Fibroblast of lung (primary cell): ENCODE measurements around the gene ITPR2. TPM values are rescaled to one million over a fixed set of nuclear protein-coding genes. Genes with fewer than 3 reads are reported as not detected.

ENCODE experiments used
- DNase-seq, 2 donors: peaks; one replicate each; pipeline versions ENCODE4 v3.0.0 to v3.0.0-alpha.2; 2010; ENCODE audit warnings: low read depth in 2 of 2
- H2AFZ ChIP-seq: 2 replicates; pipeline ENCODE4 v1.5.1; 2012; ENCODE audit warnings: low read length, control low read depth, inconsistent platforms
- H3K27ac ChIP-seq: 2 replicates; pipeline ENCODE4 v1.5.1; 2011; ENCODE audit warnings: low read length, control low read depth; ENCODE audit not compliant: insufficient read depth
- H3K27me3 ChIP-seq: 2 replicates; pipeline ENCODE4 v1.5.1; 2011; ENCODE audit warnings: mild to moderate bottlenecking, low read length; ENCODE audit not compliant: control insufficient read depth, insufficient read depth
- H3K36me3 ChIP-seq: 2 replicates; pipeline ENCODE4 v1.5.1; 2011; ENCODE audit warnings: low read length; ENCODE audit not compliant: control insufficient read depth, insufficient read depth
- H3K4me1 ChIP-seq: 2 replicates; pipeline ENCODE4 v1.5.1; 2011; ENCODE audit warnings: low read length; ENCODE audit not compliant: control insufficient read depth, insufficient read depth; ENCODE audit errors: extremely low read depth
- H3K4me2 ChIP-seq: 2 replicates; pipeline ENCODE4 v1.5.1; 2011; ENCODE audit warnings: low read length, control low read depth; ENCODE audit not compliant: insufficient read depth; ENCODE audit errors: extremely low read depth
- H3K4me3 ChIP-seq, 4 experiments: fragments of 200-600 bp in 1 of 4; sonication (generic) in 1 of 4; replicated peaks in 1 of 4; 2 replicates each; pipeline ENCODE4 v1.5.1; 2011 to 2016; ENCODE audit warnings: low read length in 4 of 4, low read depth in 3 of 4, mild to moderate bottlenecking in 3 of 4, control low read depth in 2 of 4, inconsistent platforms in 1 of 4, mixed read lengths in 1 of 4; ENCODE audit not compliant: insufficient read depth in 1 of 4; ENCODE audit errors: control extremely low read depth in 1 of 4
- H3K79me2 ChIP-seq: 2 replicates; pipeline ENCODE4 v1.5.1; 2012; ENCODE audit warnings: mild to moderate bottlenecking, low read length, inconsistent platforms; ENCODE audit not compliant: control insufficient read depth, insufficient read depth
- H3K9ac ChIP-seq: 2 replicates; pipeline ENCODE4 v1.5.1; 2011; ENCODE audit warnings: mild to moderate bottlenecking, low read length, control low read depth; ENCODE audit not compliant: insufficient read depth
- H3K9me3 ChIP-seq: 2 replicates; pipeline ENCODE4 v1.5.1; 2012; ENCODE audit warnings: low read depth, low read length; ENCODE audit not compliant: control insufficient read depth, insufficient read depth
- H4K20me1 ChIP-seq: 2 replicates; pipeline ENCODE4 v1.5.1; 2011; ENCODE audit warnings: low read length; ENCODE audit not compliant: control insufficient read depth, insufficient read depth; ENCODE audit errors: extremely low read depth
- CTCF ChIP-seq, 2 donors: IDR thresholded peaks in 1 of 2; conservative IDR thresholded peaks in 1 of 2; 1 replicate in 1 of 2; 2 replicates in 1 of 2; pipeline ENCODE4 v1.5.1; 2011 to 2012; ENCODE audit warnings: low read length in 2 of 2, control low read depth in 1 of 2, inconsistent platforms in 1 of 2, low read depth in 1 of 2, mild to moderate bottlenecking in 1 of 2
- EZH2 ChIP-seq: IDR thresholded peaks from 2 replicates; pipeline ENCODE4 v1.5.1; 2012; ENCODE audit warnings: low read length, control low read depth, mild to moderate bottlenecking; ENCODE audit errors: missing control alignments
- polyA plus RNA-seq, 2 donors: library from polyadenylated mRNA; depleted of rRNA in 1 of 2; stranded (reverse) in 1 of 2; unstranded in 1 of 2; fragments of >200 nt; gene quantifications; 2 replicates each; pipeline ENCODE4 v1.2.1, GENCODE V29; 2011 to 2012; ENCODE audit warnings: missing spikeins in 1 of 2
- total RNA-seq: library from RNA; depleted of rRNA; stranded (reverse); fragments of >200 nt; gene quantifications from 2 replicates; pipeline ENCODE4 v1.2.1, GENCODE V29; 2014

The ITPR2 gene
- total and polyA plus RNA-seq, 2 donors (not counting 1 experiment from before 2014, with no cell fraction given), result 5.1 to 24.6 TPM

GRCh38 chr12:26630546-26631027, 202.4 kb downstream of the ITPR2 start:
- no peak overlapping the region for H3K9ac ChIP-seq

GRCh38 chr12:26629864-26630263, 203.1 kb downstream of the ITPR2 start:
- Histone ChIP-seq H4K20me1 (no peaks in the 10 kb centered on the region), H3K4me2 (peak overlapping the region; percentile 28), H3K9ac (no peak overlapping the region), H2AFZ (no peak overlapping the region), H3K4me3 (no peak overlapping the region), H3K27ac (no peak overlapping the region), H3K4me1 (peaks cover 15% of the 10 kb centered on the region), H3K36me3 (no peaks in the 10 kb centered on the region), H3K79me2 (no peaks in the 10 kb centered on the region), H3K27me3 (no peaks in the 10 kb centered on the region), H3K9me3 (no peaks in the 10 kb centered on the region)
- peak; percentile 55 to 67 for DNase-seq
- TF ChIP-seq EZH2 (no peak), CTCF (conservative IDR thresholded peaks at IDR 0.05 in 1 of 2, IDR thresholded peaks at IDR 0.05 in 1 of 2; ENCODE audit: low read depth in 1 of 2, low read length in 2 of 2) (peak; percentile 59 to 75)

More at GRCh38 chr12:26630546-26631027, 202.4 kb downstream of the ITPR2 start:
- peaks cover 15% of the 10 kb centered on the region for H3K4me1 ChIP-seq
- H3K4me2 ChIP-seq, result peak overlapping the region; percentile 28
- peak overlapping the region in 1 of 4 experiments; percentile 43 for H3K4me3 ChIP-seq
- H4K20me1 ChIP-seq, result no peaks in the 10 kb centered on the region
- H3K27ac ChIP-seq, result peak overlapping the region; percentile 19
- TF ChIP-seq EZH2, result no peak
- peak in 1 of 2 donors; percentile 12 for TF ChIP-seq CTCF (conservative IDR thresholded peaks at IDR 0.05 in 1 of 2, IDR thresholded peaks at IDR 0.05 in 1 of 2; ENCODE audit: low read depth in 1 of 2, low read length in 2 of 2)
- peak; percentile 64 to 95 for DNase-seq
- no peaks in the 10 kb centered on the region for H3K9me3 ChIP-seq
- no peaks in the 10 kb centered on the region for H3K79me2 ChIP-seq
- H2AFZ ChIP-seq, result no peak overlapping the region
- no peaks in the 10 kb centered on the region for H3K27me3 ChIP-seq
- no peaks in the 10 kb centered on the region for H3K36me3 ChIP-seq

- peak in 1 of 2 donors; percentile 45 for DNase-seq
- Histone ChIP-seq H3K4me1 (peaks cover 13% of the 10 kb centered on the region), H4K20me1 (no peaks in the 10 kb centered on the region), H3K4me2 (no peak overlapping the region), H3K27ac (no peak overlapping the region), H3K9ac (no peak overlapping the region), H3K9me3 (no peaks in the 10 kb centered on the region), H3K36me3 (no peaks in the 10 kb centered on the region), H3K27me3 (no peaks in the 10 kb centered on the region), H2AFZ (no peak overlapping the region), H3K4me3 (no peak overlapping the region), H3K79me2 (no peaks in the 10 kb centered on the region)
- TF ChIP-seq CTCF (conservative IDR thresholded peaks at IDR 0.05 in 1 of 2, IDR thresholded peaks at IDR 0.05 in 1 of 2; ENCODE audit: low read depth in 1 of 2, low read length in 2 of 2) (no peak), EZH2 (no peak)
Measured at GRCh38 chr12:26628234-26628633, 204.8 kb downstream of the ITPR2 start.
